ENCODE results near the gene ABCA7. TPM values are rescaled to one million over a fixed set of nuclear protein-coding genes. Genes with fewer than 3 reads are reported as not detected.

Gene ABCA7
- total and polyA plus RNA-seq, 7 experiments from 2014 or later = 6.6 to 323 (median 126) TPM

- Histone ChIP-seq H3K9me3 (ENCODE audit: control insufficient read depth in 2 of 3, low read length in 3 of 3) (no peaks in the 10 kb centered on the region), H3K27me3 (ENCODE audit: control insufficient read depth in 2 of 2, insufficient read depth in 2 of 2, low read length in 2 of 2) (no peaks in the 10 kb centered on the region), H3K27ac (ENCODE audit: low read depth, low read length) (no peak overlapping the region), H3K4me1 (ENCODE audit: control insufficient read depth in 2 of 2, insufficient read depth in 2 of 2, low read length in 2 of 2) (peaks cover 39 to 45% of the 10 kb centered on the region in 2 donors), H3K36me3 (ENCODE audit: control insufficient read depth in 2 of 3, insufficient read depth in 3 of 3, low read length in 3 of 3) (peaks cover 0 to 53% (median under 1%) of the 10 kb centered on the region in 3 experiments), H3K4me3 (ENCODE audit: low read length) (no peak overlapping the region)
- H3K9me3 Mint-ChIP-seq = peaks cover 0 to 6% (median 0%) of the 10 kb centered on the region in 11 donors
- intact Hi-C loops (cut with micrococcal nuclease) = no loop called here
- no peaks in the 10 kb centered on the region for H3K27me3 Mint-ChIP-seq
- CTCF ChIA-PET = interaction anchor here (0.6 kb wide), 1 partner anchor 102 kb away, joined by 6 read pairs; no protein-coding TSS in a partner anchor
- DNase-seq (no peak), ATAC-seq (no peak)
- H3K4me3 Mint-ChIP-seq = peak overlapping the region in 1 of 10 donors; percentile 51
- POLR2A ChIA-PET = interaction anchor here (0.6 to 38.6 kb wide), 6 partner anchors 1 to 177 kb away, joined by 3 to 2022 read pairs (median 6); partner anchors contain the start of genes ARHGAP45, CIRBP, CNN2 and GPX4
- H3K4me1 Mint-ChIP-seq = peaks cover 15 to 61% (median 39%) of the 10 kb centered on the region in 7 donors
- peaks cover 0 to 12% (median 4%) of the 10 kb centered on the region in 5 donors for H3K36me3 Mint-ChIP-seq
- no peak overlapping the region for H3K27ac Mint-ChIP-seq
Measured at GRCh38 chr19:1091544-1092175, 51.8 kb downstream of the ABCA7 start.

DNA sequence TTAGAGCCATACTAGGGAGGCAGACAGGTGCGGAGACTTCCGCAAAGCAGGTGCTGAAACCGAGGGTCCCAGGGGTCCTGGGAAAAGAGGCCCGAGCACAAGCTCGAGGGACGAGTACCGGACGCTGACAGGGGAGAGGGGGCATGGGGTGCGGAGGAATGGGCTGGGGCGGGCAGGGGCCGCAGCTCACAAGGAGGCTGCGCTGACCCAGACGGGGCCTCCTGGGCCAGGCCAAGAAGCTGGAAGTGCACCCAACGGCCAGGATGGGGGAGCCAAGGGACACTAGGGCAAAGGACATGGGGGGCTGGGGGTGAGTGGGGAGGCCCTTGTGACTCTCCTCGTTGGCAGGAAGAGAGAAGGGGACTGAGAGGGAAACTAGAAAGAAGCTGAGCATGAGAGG, 53.4 kb downstream of the ABCA7 start:
- peaks cover 4 to 52% (median 36%) of the 10 kb centered on the region in 7 donors for H3K4me1 Mint-ChIP-seq
- no peak overlapping the region for H3K4me3 ChIP-seq (ENCODE audit: low read length)
- peaks cover 28 to 30% of the 10 kb centered on the region in 2 donors for H3K4me1 ChIP-seq (ENCODE audit: control insufficient read depth in 2 of 2, insufficient read depth in 2 of 2, low read length in 2 of 2)
- H3K27me3 ChIP-seq (ENCODE audit: control insufficient read depth in 2 of 2, insufficient read depth in 2 of 2, low read length in 2 of 2) = no peaks in the 10 kb centered on the region
- no peaks in the 10 kb centered on the region for H3K9me3 ChIP-seq (ENCODE audit: control insufficient read depth in 2 of 3, low read length in 3 of 3)
- H3K4me3 Mint-ChIP-seq = peak overlapping the region; percentile 80 to 97 (median 92)
- DNase-seq (no peak), ATAC-seq (no peak)
- H3K36me3 Mint-ChIP-seq = peaks cover 0 to 5% (median 0%) of the 10 kb centered on the region in 5 donors
- ChIA-PET POLR2A (interaction anchor here (0.9 to 38.6 kb wide), 4 partner anchors 9 to 65 kb away, joined by 3 to 2022 read pairs (median 8); partner anchors contain the start of genes ARHGAP45 and GPX4), CTCF (no interaction called here)
- peak overlapping the region in 6 of 9 donors; percentile 32 to 85 (median 66) for H3K27ac Mint-ChIP-seq
- H3K27ac ChIP-seq (ENCODE audit: low read depth, low read length) = no peak overlapping the region
- no peaks in the 10 kb centered on the region for H3K27me3 Mint-ChIP-seq
- H3K9me3 Mint-ChIP-seq = no peaks in the 10 kb centered on the region
- H3K36me3 ChIP-seq (ENCODE audit: control insufficient read depth in 2 of 3, insufficient read depth in 3 of 3, low read length in 3 of 3) = peaks cover 0 to 49% (median 0%) of the 10 kb centered on the region in 3 experiments
- intact Hi-C loops (cut with micrococcal nuclease) = no loop called here

- Mint-ChIP-seq H3K27me3 (no peaks in the 10 kb centered on the region), H3K4me1 (peaks cover 5 to 54% (median 37%) of the 10 kb centered on the region in 7 donors), H3K27ac (peak overlapping the region; percentile 32 to 97 (median 84)), H3K9me3 (peaks cover 0 to 4% (median 0%) of the 10 kb centered on the region in 11 donors), H3K36me3 (peaks cover 0 to 7% (median 0%) of the 10 kb centered on the region in 5 donors), H3K4me3 (peak overlapping the region; percentile 80 to 97 (median 92))
- H3K9me3 ChIP-seq (ENCODE audit: control insufficient read depth in 2 of 3, low read length in 3 of 3) = no peaks in the 10 kb centered on the region
- POLR2A ChIA-PET = interaction anchor here (0.6 to 38.6 kb wide), 8 partner anchors 9 to 71 kb away, joined by 3 to 2022 read pairs (median 3); partner anchors contain the start of genes ARHGAP45 and GPX4
- ATAC-seq (no peak), DNase-seq (no peak)
- peaks cover 23 to 24% of the 10 kb centered on the region in 2 donors for H3K4me1 ChIP-seq (ENCODE audit: control insufficient read depth in 2 of 2, insufficient read depth in 2 of 2, low read length in 2 of 2)
- peak overlapping the region; percentile 68 for H3K4me3 ChIP-seq (ENCODE audit: low read length)
- CTCF ChIA-PET = interaction anchor here (0.6 kb wide), 2 partner anchors 31 to 83 kb away, joined by 3 to 4 read pairs; no protein-coding TSS in a partner anchor
- H3K27ac ChIP-seq (ENCODE audit: low read depth, low read length) = peak overlapping the region; percentile 71
- intact Hi-C loops (cut with micrococcal nuclease) = loop anchor here in 1 of 2 donors (2.0 kb wide), 5 partner anchors 17 to 413 kb away; partner anchors contain the start of genes ABCA7 and PTBP1
- H3K36me3 ChIP-seq (ENCODE audit: control insufficient read depth in 2 of 3, insufficient read depth in 3 of 3, low read length in 3 of 3) = peaks cover 0 to 43% (median 0%) of the 10 kb centered on the region in 3 experiments
- H3K27me3 ChIP-seq (ENCODE audit: control insufficient read depth in 2 of 2, insufficient read depth in 2 of 2, low read length in 2 of 2) = no peaks in the 10 kb centered on the region
Measured at GRCh38 chr19:1093811-1094553, 54.1 kb downstream of the ABCA7 start.

GRCh38 chr19:1094655-1094977, 54.7 kb downstream of the ABCA7 start:
- Histone ChIP-seq H3K27me3 (ENCODE audit: control insufficient read depth in 2 of 2, insufficient read depth in 2 of 2, low read length in 2 of 2) (no peaks in the 10 kb centered on the region), H3K4me3 (ENCODE audit: low read length) (peak overlapping the region; percentile 68)

GRCh38 chr19:1094978-1095701, 55.2 kb downstream of the ABCA7 start, which contains the start of gene POLR2E:
Gene POLR2E (minus strand): TSS chr19:1095375. CDS start chr19:1095315, 60 bp downstream.
- H3K27me3 ChIP-seq (ENCODE audit: control insufficient read depth in 2 of 2, insufficient read depth in 2 of 2, low read length in 2 of 2) = no peaks in the 10 kb centered on the region
- Mint-ChIP-seq H3K36me3 (peaks cover 0 to 11% (median 0%) of the 10 kb centered on the region in 5 donors), H3K27ac (peak within 1 kb of the TSS; percentile 87 to 97 (median 93)), H3K9me3 (peaks cover 0 to 6% (median 0%) of the 10 kb centered on the region in 11 donors), H3K4me3 (peak within 1 kb of the TSS; percentile 80 to 97 (median 92)), H3K27me3 (no peaks in the 10 kb centered on the region), H3K4me1 (peaks cover 10 to 59% (median 44%) of the 10 kb centered on the region in 7 donors)
- DNase-seq (peak; percentile 97 to 99 (median 99)), ATAC-seq (peak; percentile 98)
- ChIA-PET POLR2A (interaction anchor here (0.6 to 38.6 kb wide), 7 partner anchors 22 to 174 kb away, joined by 3 to 2022 read pairs (median 3); partner anchors contain the start of genes ARHGAP45, CIRBP, RNU6-2 and TMEM259), CTCF (interaction anchor here (2.6 kb wide), 1 partner anchor 30 kb away, joined by 10 read pairs; no protein-coding TSS in a partner anchor)
- peaks cover 18 to 23% of the 10 kb centered on the region in 2 donors for H3K4me1 ChIP-seq (ENCODE audit: control insufficient read depth in 2 of 2, insufficient read depth in 2 of 2, low read length in 2 of 2)
- H3K27ac ChIP-seq (ENCODE audit: low read depth, low read length) = peak within 1 kb of the TSS; percentile 71
- no peaks in the 10 kb centered on the region for H3K9me3 ChIP-seq (ENCODE audit: control insufficient read depth in 2 of 3, low read length in 3 of 3)
- peaks cover 0 to 35% (median 0%) of the 10 kb centered on the region in 3 experiments for H3K36me3 ChIP-seq (ENCODE audit: control insufficient read depth in 2 of 3, insufficient read depth in 3 of 3, low read length in 3 of 3)
- H3K4me3 ChIP-seq (ENCODE audit: low read length) = peak within 1 kb of the TSS; percentile 68
- intact Hi-C loops (cut with micrococcal nuclease) = loop anchor here (1.0 to 2.0 kb wide), 9 partner anchors 8 to 414 kb away; partner anchors contain the start of genes GPX4 (in 2 of the 2), ABCA7 (in 1 of the 2), ATP5F1D (in 1 of the 2) and PTBP1 (in 1 of the 2)

More at GRCh38 chr19:1094655-1094977, 54.7 kb downstream of the ABCA7 start:
- Histone ChIP-seq H3K36me3 (ENCODE audit: control insufficient read depth in 2 of 3, insufficient read depth in 3 of 3, low read length in 3 of 3) (peaks cover 0 to 37% (median 0%) of the 10 kb centered on the region in 3 experiments), H3K9me3 (ENCODE audit: control insufficient read depth in 2 of 3, low read length in 3 of 3) (no peaks in the 10 kb centered on the region), H3K27ac (ENCODE audit: low read depth, low read length) (peak overlapping the region; percentile 71), H3K4me1 (ENCODE audit: control insufficient read depth in 2 of 2, insufficient read depth in 2 of 2, low read length in 2 of 2) (peaks cover 21 to 23% of the 10 kb centered on the region in 2 donors)
- Mint-ChIP-seq H3K9me3 (peaks cover 0 to 4% (median 0%) of the 10 kb centered on the region in 11 donors), H3K27ac (peak overlapping the region; percentile 32 to 97 (median 81)), H3K4me1 (peaks cover 7 to 54% (median 38%) of the 10 kb centered on the region in 7 donors), H3K27me3 (no peaks in the 10 kb centered on the region), H3K4me3 (peak overlapping the region; percentile 80 to 97 (median 92)), H3K36me3 (peaks cover 0 to 7% (median 0%) of the 10 kb centered on the region in 5 donors)
- ChIA-PET CTCF (interaction anchor here (0.6 kb wide), 1 partner anchor 32 kb away, joined by 4 read pairs; no protein-coding TSS in a partner anchor), POLR2A (interaction anchor here (0.6 to 38.6 kb wide), 8 partner anchors 8 to 72 kb away, joined by 3 to 2022 read pairs (median 3); partner anchors contain the start of genes ARHGAP45 and GPX4)
- intact Hi-C loops (cut with micrococcal nuclease) = loop anchor here in 1 of 2 donors (2.0 kb wide), 5 partner anchors 18 to 414 kb away; partner anchors contain the start of genes ABCA7 and PTBP1
- ATAC-seq (no peak), DNase-seq (no peak)
